DND-41 (cell line): ENCODE data around the gene KCNT2.

ENCODE experiments used
- ATAC-seq: fragments of 200-7000 bp; cut with Tn5 transposase; 3 replicates; pipeline ENCODE4 v1.9.1; 2021; ENCODE audit warnings: low read depth; ENCODE audit not compliant: insufficient read depth
- DNase-seq: peaks from one replicate; pipeline ENCODE4 v3.0.0-alpha.2; 2020
- H2AFZ ChIP-seq: 2 replicates; pipeline ENCODE4 v1.6.0; 2012; ENCODE audit warnings: low read depth, low read length
- H3K27ac ChIP-seq: 2 replicates; pipeline ENCODE4 v1.5.1; 2012; ENCODE audit warnings: low read length, inconsistent platforms
- H3K27me3 ChIP-seq: fragments of 200-600 bp; sonication (generic); 2 replicates; pipeline ENCODE4 v1.6.0; 2012; ENCODE audit warnings: low read length, mild to moderate bottlenecking, inconsistent platforms; ENCODE audit not compliant: insufficient read depth, poor library complexity
- H3K36me3 ChIP-seq: 2 replicates; pipeline ENCODE4 v1.5.1; 2012; ENCODE audit warnings: low read length, inconsistent platforms; ENCODE audit not compliant: insufficient read depth
- H3K4me1 ChIP-seq: 2 replicates; pipeline ENCODE4 v1.5.1; 2012; ENCODE audit warnings: mild to moderate bottlenecking, low read length; ENCODE audit not compliant: insufficient read depth
- H3K4me2 ChIP-seq: 2 replicates; pipeline ENCODE4 v1.6.0; 2012; ENCODE audit warnings: mild to moderate bottlenecking, moderate library complexity, low read length, inconsistent platforms; ENCODE audit not compliant: insufficient read depth
- H3K4me3 ChIP-seq, 2 experiments: fragments of 200-600 bp in 1 of 2; shearing (Covaris generic) in 1 of 2; 2 replicates each; pipeline ENCODE4 v1.5.1; 2012 to 2016; ENCODE audit warnings: inconsistent platforms in 2 of 2, low read length in 2 of 2, mild to moderate bottlenecking in 2 of 2, low read depth in 1 of 2, moderate library complexity in 1 of 2
- H3K79me2 ChIP-seq: 2 replicates; pipeline ENCODE4 v1.6.0; 2012; ENCODE audit warnings: low read length, inconsistent platforms; ENCODE audit not compliant: insufficient read depth
- H3K9ac ChIP-seq: 2 replicates; pipeline ENCODE4 v1.6.0; 2012; ENCODE audit warnings: low read depth, mild to moderate bottlenecking, inconsistent platforms, low read length, moderate library complexity
- H3K9me3 ChIP-seq: 2 replicates; pipeline ENCODE4 v1.5.1; 2012; ENCODE audit warnings: low read length, moderate library complexity, mild to moderate bottlenecking, inconsistent platforms; ENCODE audit not compliant: insufficient read depth, severe bottlenecking
- H4K20me1 ChIP-seq: 2 replicates; pipeline ENCODE4 v1.6.0; 2012; ENCODE audit warnings: low read length; ENCODE audit not compliant: insufficient read depth
- EZH2 ChIP-seq: IDR thresholded peaks from 3 replicates; pipeline ENCODE4 v1.6.1; 2012; ENCODE audit warnings: borderline replicate concordance, low read depth, mild to moderate bottlenecking, moderate library complexity, low read length, inconsistent platforms; ENCODE audit not compliant: severe bottlenecking
- TF ChIP-seq, protein P1 (sequence below): IDR thresholded peaks from 2 replicates; pipeline ENCODE4 v1.5.1; 2012; ENCODE audit warnings: borderline replicate concordance, low read length, moderate library complexity, mild to moderate bottlenecking; ENCODE audit not compliant: poor library complexity, severe bottlenecking; ENCODE audit errors: extremely low read depth

KCNT2 gene

DNA sequence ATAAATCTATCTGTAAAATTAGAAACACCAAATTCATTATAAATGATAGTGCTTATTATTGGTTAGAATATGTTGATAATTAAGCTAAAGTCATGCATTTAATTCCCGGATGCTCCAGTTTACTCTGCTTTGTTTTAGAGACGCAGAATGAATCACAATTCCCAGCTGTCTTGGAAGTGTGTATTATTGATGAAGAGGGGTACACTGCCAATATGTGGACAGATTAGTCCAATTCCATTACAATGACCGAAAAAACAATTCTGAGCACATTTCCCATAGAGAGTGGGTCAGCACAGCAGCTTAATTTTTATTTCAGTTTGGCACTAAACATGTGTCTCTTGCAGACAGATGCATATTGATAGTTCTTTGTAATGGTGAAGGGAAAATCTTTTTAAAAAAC, 146.7 kb downstream of the KCNT2 start:
- H3K36me3 ChIP-seq: no peaks in the 10 kb centered on the region
- no peaks in the 10 kb centered on the region for H4K20me1 ChIP-seq
- no peak overlapping the region for H3K27ac ChIP-seq
- no peak overlapping the region for H3K9ac ChIP-seq
- H3K27me3 ChIP-seq: no peaks in the 10 kb centered on the region
- no peak overlapping the region for H3K4me2 ChIP-seq
- ATAC-seq (no peak), DNase-seq (no peak)
- H3K9me3 ChIP-seq: no peaks in the 10 kb centered on the region
- H3K4me3 ChIP-seq: no peak overlapping the region
- H3K79me2 ChIP-seq: no peaks in the 10 kb centered on the region
- H3K4me1 ChIP-seq: no peaks in the 10 kb centered on the region
- H2AFZ ChIP-seq: no peak overlapping the region
- TF ChIP-seq, protein P1, sequence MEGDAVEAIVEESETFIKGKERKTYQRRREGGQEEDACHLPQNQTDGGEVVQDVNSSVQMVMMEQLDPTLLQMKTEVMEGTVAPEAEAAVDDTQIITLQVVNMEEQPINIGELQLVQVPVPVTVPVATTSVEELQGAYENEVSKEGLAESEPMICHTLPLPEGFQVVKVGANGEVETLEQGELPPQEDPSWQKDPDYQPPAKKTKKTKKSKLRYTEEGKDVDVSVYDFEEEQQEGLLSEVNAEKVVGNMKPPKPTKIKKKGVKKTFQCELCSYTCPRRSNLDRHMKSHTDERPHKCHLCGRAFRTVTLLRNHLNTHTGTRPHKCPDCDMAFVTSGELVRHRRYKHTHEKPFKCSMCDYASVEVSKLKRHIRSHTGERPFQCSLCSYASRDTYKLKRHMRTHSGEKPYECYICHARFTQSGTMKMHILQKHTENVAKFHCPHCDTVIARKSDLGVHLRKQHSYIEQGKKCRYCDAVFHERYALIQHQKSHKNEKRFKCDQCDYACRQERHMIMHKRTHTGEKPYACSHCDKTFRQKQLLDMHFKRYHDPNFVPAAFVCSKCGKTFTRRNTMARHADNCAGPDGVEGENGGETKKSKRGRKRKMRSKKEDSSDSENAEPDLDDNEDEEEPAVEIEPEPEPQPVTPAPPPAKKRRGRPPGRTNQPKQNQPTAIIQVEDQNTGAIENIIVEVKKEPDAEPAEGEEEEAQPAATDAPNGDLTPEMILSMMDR: no peak
- no peak for TF ChIP-seq EZH2

- ATAC-seq (no peak), DNase-seq (no peak)
- H3K4me2 ChIP-seq: no peak overlapping the region
- H3K9ac ChIP-seq: no peak overlapping the region
- no peaks in the 10 kb centered on the region for H3K36me3 ChIP-seq
- H4K20me1 ChIP-seq: no peaks in the 10 kb centered on the region
- H3K27ac ChIP-seq: no peak overlapping the region
- no peaks in the 10 kb centered on the region for H3K9me3 ChIP-seq
- no peaks in the 10 kb centered on the region for H3K4me1 ChIP-seq
- TF ChIP-seq, protein P1: no peak
- no peak for TF ChIP-seq EZH2
- H2AFZ ChIP-seq: no peak overlapping the region
- no peaks in the 10 kb centered on the region for H3K79me2 ChIP-seq
- no peaks in the 10 kb centered on the region for H3K27me3 ChIP-seq
- H3K4me3 ChIP-seq: no peak overlapping the region
Measured at GRCh38 chr1:196459383-196459782, 148.9 kb downstream of the KCNT2 start.

DNA sequence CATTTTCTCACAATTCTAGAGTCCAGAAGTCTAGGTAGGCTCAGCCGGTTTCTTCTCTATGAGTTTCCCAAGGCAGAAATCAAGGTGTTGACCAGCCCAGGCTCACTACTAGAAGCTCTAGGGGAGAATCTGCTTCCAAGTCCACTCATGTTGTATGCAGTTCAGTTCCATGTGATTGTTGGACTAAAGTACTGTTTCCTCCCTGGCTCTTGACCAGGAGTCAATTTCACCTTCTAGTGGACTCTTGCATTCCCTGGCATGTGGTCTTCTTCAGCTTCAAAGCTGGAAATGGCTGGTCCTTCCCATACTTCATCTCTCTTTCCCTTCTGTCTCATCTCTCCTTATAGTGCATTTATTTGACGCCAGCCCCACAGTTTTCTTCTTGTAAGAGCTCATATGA, 153.4 kb downstream of the KCNT2 start:
- DNase-seq (no peak), ATAC-seq (no peak)
- H3K9ac ChIP-seq: no peak overlapping the region
- H3K4me1 ChIP-seq: no peaks in the 10 kb centered on the region
- no peaks in the 10 kb centered on the region for H3K36me3 ChIP-seq
- H3K9me3 ChIP-seq: no peaks in the 10 kb centered on the region
- H3K4me2 ChIP-seq: no peak overlapping the region
- no peak overlapping the region for H2AFZ ChIP-seq
- H4K20me1 ChIP-seq: no peaks in the 10 kb centered on the region
- H3K27ac ChIP-seq: no peak overlapping the region
- H3K79me2 ChIP-seq: no peaks in the 10 kb centered on the region
- TF ChIP-seq, protein P1: no peak
- TF ChIP-seq EZH2: no peak
- H3K27me3 ChIP-seq: no peaks in the 10 kb centered on the region
- H3K4me3 ChIP-seq: no peak overlapping the region

DNA sequence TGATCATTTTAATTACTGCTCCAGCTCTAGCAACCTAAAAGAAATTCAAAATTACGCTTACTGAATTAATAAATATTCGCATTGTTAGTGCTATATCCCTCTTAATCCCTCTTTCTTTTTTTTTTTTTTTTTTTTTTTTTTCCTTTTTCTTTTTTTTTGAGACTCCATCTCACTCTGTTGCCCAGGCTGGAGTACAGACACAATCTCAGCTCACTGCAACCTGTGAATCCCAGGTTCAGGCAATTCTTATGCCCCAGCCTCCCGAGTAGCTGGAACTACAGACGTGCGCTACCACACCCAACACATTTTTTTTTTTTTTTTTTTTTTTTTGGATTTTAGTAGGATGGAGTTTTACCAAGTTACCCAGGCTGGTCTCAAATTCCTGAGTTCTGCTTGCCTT, 157.1 kb downstream of the KCNT2 start:
- H3K79me2 ChIP-seq: no peaks in the 10 kb centered on the region
- no peak overlapping the region for H2AFZ ChIP-seq
- H3K27me3 ChIP-seq: no peaks in the 10 kb centered on the region
- H3K4me2 ChIP-seq: no peak overlapping the region
- no peak overlapping the region for H3K27ac ChIP-seq
- no peak overlapping the region for H3K9ac ChIP-seq
- no peak overlapping the region for H3K4me3 ChIP-seq
- ATAC-seq (no peak), DNase-seq (no peak)
- H3K36me3 ChIP-seq: no peaks in the 10 kb centered on the region
- no peaks in the 10 kb centered on the region for H3K9me3 ChIP-seq
- no peaks in the 10 kb centered on the region for H4K20me1 ChIP-seq
- TF ChIP-seq, protein P1: no peak
- no peak for TF ChIP-seq EZH2
- H3K4me1 ChIP-seq: no peaks in the 10 kb centered on the region
